ENCODE results near the gene ABCB8.
"Not testable (repeated sequence)": the region's sequence is repeated elsewhere in the genome, so short reads cannot be mapped to it uniquely, and the experiment has no call there.

ABCB8 gene

GRCh38 chr7:151016505-151016904 is 11.7 kb upstream of the ABCB8 start:
- DNase-seq = no peak

- no peak for DNase-seq
Observed at GRCh38 chr7:151016942-151017341, 11.3 kb upstream of the ABCB8 start.

- DNase-seq = no peak
Observed at GRCh38 chr7:151017370-151017952, 10.8 kb upstream of the ABCB8 start.

GRCh38 chr7:151017953-151018420 is 10.3 kb upstream of the ABCB8 start:
- DNase-seq = peak; percentile 29

- no peak for DNase-seq
Observed at GRCh38 chr7:151018421-151019129, 9.7 kb upstream of the ABCB8 start.

GRCh38 chr7:151019130-151019447 is 9.2 kb upstream of the ABCB8 start:
- no peak for DNase-seq

GRCh38 chr7:151020231-151020630 is 8.0 kb upstream of the ABCB8 start:
- no peak for DNase-seq

GRCh38 chr7:151023232-151023631 is 5.0 kb upstream of the ABCB8 start:
- no peak for DNase-seq

GRCh38 chr7:151024435-151025056 is 3.7 kb upstream of the ABCB8 start, which contains the start of gene ATG9B:
TSS of gene ATG9B (minus strand) at chr7:151024494. CDS start at chr7:151024423, 71 bp downstream.
- DNase-seq = no peak

GRCh38 chr7:151025924-151026671 is 2.2 kb upstream of the ABCB8 start:
- peak; percentile 22 for DNase-seq

- peak; percentile 59 for DNase-seq
Observed at GRCh38 chr7:151026771-151027727, 1.2 kb upstream of the ABCB8 start.

- not testable (repeated sequence) for DNase-seq
Observed at GRCh38 chr7:151027728-151028130, 521 bp upstream of the ABCB8 start.

GRCh38 chr7:151028948-151029501 is 775 bp downstream of the ABCB8 start:
- no peak for DNase-seq

GRCh38 chr7:151031011-151031410 is 2.8 kb downstream of the ABCB8 start:
- DNase-seq = no peak

- DNase-seq = no peak
Observed at GRCh38 chr7:151032936-151033863, 5.0 kb downstream of the ABCB8 start.

GRCh38 chr7:151033864-151034249 is 5.6 kb downstream of the ABCB8 start:
- no peak for DNase-seq

GRCh38 chr7:151034312-151035025 is 6.2 kb downstream of the ABCB8 start:
- no peak for DNase-seq

- DNase-seq = no peak
Observed at GRCh38 chr7:151035026-151035717, 6.9 kb downstream of the ABCB8 start.

- DNase-seq = no peak
Observed at GRCh38 chr7:151035902-151036301, 7.7 kb downstream of the ABCB8 start.

All from NCI-H226 (cell line).